CD14-positive monocyte (primary cell): ENCODE data around the gene ABCB9. TPM values are rescaled to one million over a fixed set of nuclear protein-coding genes. Genes with fewer than 3 reads are reported as not detected.
A peak's percentile ranks its signal among the peaks of the same experiment; 100 is the strongest.

ENCODE experiments used
- DNase-seq, 3 donors: peaks; one replicate each; pipeline ENCODE4 v3.0.0-alpha.2; 2011 to 2022
- H2AFZ ChIP-seq: 2 replicates; pipeline ENCODE4 v1.6.0; 2012; ENCODE audit warnings: mild to moderate bottlenecking, low read depth, low read length, inconsistent platforms; ENCODE audit not compliant: insufficient read depth, poor library complexity, severe bottlenecking
- H3K27ac ChIP-seq, 2 donors: 1 replicate in 1 of 2; 2 replicates in 1 of 2; pipeline ENCODE4 v1.5.1; 2012 to 2013; ENCODE audit warnings: low read length in 2 of 2, control low read depth in 1 of 2, inconsistent platforms in 1 of 2, low read depth in 1 of 2, mild to moderate bottlenecking in 1 of 2
- H3K27me3 ChIP-seq, 2 donors: one replicate each; pipeline versions ENCODE4 v1.6.0 to v1.6.1; 2011 to 2013; ENCODE audit warnings: low read length in 2 of 2; ENCODE audit not compliant: control insufficient read depth in 2 of 2, insufficient read depth in 2 of 2
- H3K36me3 ChIP-seq, 2 donors: replicated peaks in 1 of 2; 1 replicate in 1 of 2; 2 replicates in 1 of 2; pipeline versions ENCODE4 v1.5.1 to v1.6.1; 2012 to 2013; ENCODE audit warnings: low read length in 2 of 2, control low read depth in 1 of 2, inconsistent platforms in 1 of 2, mild to moderate bottlenecking in 1 of 2; ENCODE audit not compliant: insufficient read depth in 2 of 2, control insufficient read depth in 1 of 2
- H3K4me1 ChIP-seq, 2 donors: 1 replicate in 1 of 2; 2 replicates in 1 of 2; pipeline versions ENCODE4 v1.5.1 to v1.6.1; 2012 to 2013; ENCODE audit warnings: low read length in 2 of 2, control low read depth in 1 of 2, inconsistent platforms in 1 of 2, mild to moderate bottlenecking in 1 of 2, moderate library complexity in 1 of 2; ENCODE audit not compliant: insufficient read depth in 2 of 2, control insufficient read depth in 1 of 2
- H3K4me2 ChIP-seq: replicated peaks from 2 replicates; pipeline ENCODE3; 2012; ENCODE audit warnings: low read length, moderate library complexity, mild to moderate bottlenecking; ENCODE audit not compliant: poor library complexity, severe bottlenecking; ENCODE audit errors: extremely low read depth
- H3K4me3 ChIP-seq, 3 experiments: fragments of 200-600 bp in 1 of 3; sonication (generic) in 1 of 3; replicated peaks in 1 of 3; 1 replicate in 2 of 3; 2 replicates in 1 of 3; pipeline ENCODE4 v1.5.1; 2011 to 2013; ENCODE audit warnings: low read length in 3 of 3, mild to moderate bottlenecking in 3 of 3, control low read depth in 2 of 3, low read depth in 2 of 3, inconsistent platforms in 1 of 3, moderate library complexity in 1 of 3
- H3K79me2 ChIP-seq: 2 replicates; pipeline ENCODE4 v1.6.0; 2012; ENCODE audit warnings: mild to moderate bottlenecking, control low read depth, inconsistent platforms, low read length, moderate library complexity; ENCODE audit not compliant: insufficient read depth
- H3K9ac ChIP-seq: 2 replicates; pipeline ENCODE4 v1.6.0; 2017; ENCODE audit warnings: low read length, mild to moderate bottlenecking; ENCODE audit not compliant: insufficient read depth, poor library complexity, severe bottlenecking
- H3K9me3 ChIP-seq, 2 donors: replicated peaks in 1 of 2; 1 replicate in 1 of 2; 2 replicates in 1 of 2; pipeline versions ENCODE4 v1.5.1 to v1.6.1; 2012 to 2013; ENCODE audit warnings: low read length in 2 of 2, control low read depth in 1 of 2; ENCODE audit not compliant: control insufficient read depth in 1 of 2, insufficient read depth in 1 of 2
- H4K20me1 ChIP-seq: 2 replicates; pipeline ENCODE4 v1.6.0; 2012; ENCODE audit warnings: mild to moderate bottlenecking, low read length, control low read depth, moderate library complexity; ENCODE audit not compliant: insufficient read depth
- H3K27ac Mint-ChIP-seq, 7 donors: one replicate each; pipeline ENCODE4 v1.8.0; 2020; ENCODE audit warnings: mild to moderate bottlenecking in 7 of 7, mixed read lengths in 7 of 7, moderate library complexity in 6 of 7, inconsistent platforms in 2 of 7
- H3K27me3 Mint-ChIP-seq, 3 donors: one replicate each; pipeline ENCODE4 v1.8.0; 2021 to 2022; ENCODE audit warnings: low read depth in 3 of 3, mild to moderate bottlenecking in 3 of 3, mixed read lengths in 3 of 3, moderate library complexity in 3 of 3, inconsistent platforms in 1 of 3
- H3K36me3 Mint-ChIP-seq, 2 donors: one replicate each; pipeline ENCODE4 v1.8.0; 2020; ENCODE audit warnings: mixed read lengths in 2 of 2, inconsistent platforms in 1 of 2, mild to moderate bottlenecking in 1 of 2
- H3K4me1 Mint-ChIP-seq: one replicate; pipeline ENCODE4 v1.8.0; 2020; ENCODE audit warnings: mild to moderate bottlenecking, mixed read lengths
- H3K4me3 Mint-ChIP-seq, 2 donors: one replicate each; pipeline ENCODE4 v1.8.0; 2020; ENCODE audit warnings: mild to moderate bottlenecking in 2 of 2, mixed read lengths in 2 of 2, moderate library complexity in 1 of 2
- H3K9me3 Mint-ChIP-seq, 7 donors: one replicate each; pipeline ENCODE4 v1.8.0; 2020 to 2022; ENCODE audit warnings: mixed read lengths in 7 of 7, mild to moderate bottlenecking in 6 of 7, moderate library complexity in 6 of 7, inconsistent platforms in 2 of 7
- CTCF ChIP-seq: fragments of 200-600 bp; IDR thresholded peaks from one replicate; pipeline ENCODE4 v1.8.0; 2022; ENCODE audit warnings: antibody characterized with exemption, mild to moderate bottlenecking
- WGBS: methylation state at CpG from one replicate; pipeline ENCODE4 v1.1.5; 2013; ENCODE audit warnings: missing lambda C conversion rate; ENCODE audit not compliant: insufficient coverage; 5-methylcytosine and 5-hydroxymethylcytosine counted together
- intact Hi-C, 2 donors: fragments of 100-400 bp; cut with micrococcal nuclease; formaldehyde crosslinking; loops; one replicate each; pipeline versions ENCODE4 v1.15.0 to v1.15.1; 2023
- polyA plus RNA-seq, 3 donors: library from polyadenylated mRNA; depleted of rRNA in 1 of 3; unstranded in 2 of 3; stranded (reverse) in 1 of 3; fragments of 300-500 nt in 2 of 3; fragments of >200 nt in 1 of 3; fragmentation: Illumina TruSeq in 2 of 3; gene quantifications; 1 replicate in 2 of 3; 2 replicates in 1 of 3; pipeline ENCODE4 v1.2.3, GENCODE V29; 2012 to 2021

ABCB9 gene
- polyA plus RNA-seq, 3 donors: 0.14 to 1.2 (median 0.22) TPM

GRCh38 chr12:122995503-122996187 is 29.4 kb upstream of the ABCB9 start:
- H3K79me2 ChIP-seq: no peaks in the 10 kb centered on the region
- H3K4me1 ChIP-seq: no peaks in the 10 kb centered on the region
- no peaks in the 10 kb centered on the region for H3K36me3 ChIP-seq
- H3K4me2 ChIP-seq: no peak overlapping the region
- H3K36me3 Mint-ChIP-seq: no peaks in the 10 kb centered on the region
- H3K4me3 Mint-ChIP-seq: no peak overlapping the region
- DNase-seq: no peak
- no peaks in the 10 kb centered on the region for H3K27me3 ChIP-seq
- H3K4me1 Mint-ChIP-seq: no peaks in the 10 kb centered on the region
- H3K27me3 Mint-ChIP-seq: peaks cover 0 to 7% (median 2%) of the 10 kb centered on the region in 3 donors
- intact Hi-C loops: no loop called here
- no peak overlapping the region for H3K9ac ChIP-seq
- no peak overlapping the region for H3K27ac Mint-ChIP-seq
- no peak overlapping the region for H3K4me3 ChIP-seq
- no peaks in the 10 kb centered on the region for H3K9me3 ChIP-seq
- H3K27ac ChIP-seq: no peak overlapping the region
- H3K9me3 Mint-ChIP-seq: no peaks in the 10 kb centered on the region
- TF ChIP-seq CTCF: no peak
- H2AFZ ChIP-seq: no peak overlapping the region
- no peaks in the 10 kb centered on the region for H4K20me1 ChIP-seq
- WGBS: 99% methylated on average over 15 of the region's 20 CpGs

GRCh38 chr12:122994781-122995502 is 28.7 kb upstream of the ABCB9 start:
- Histone ChIP-seq H3K9ac (no peak overlapping the region), H2AFZ (no peak overlapping the region), H3K27ac (no peak overlapping the region), H4K20me1 (no peaks in the 10 kb centered on the region), H3K36me3 (no peaks in the 10 kb centered on the region), H3K4me3 (no peak overlapping the region), H3K79me2 (no peaks in the 10 kb centered on the region), H3K4me1 (no peaks in the 10 kb centered on the region), H3K4me2 (no peak overlapping the region), H3K27me3 (no peaks in the 10 kb centered on the region), H3K9me3 (no peaks in the 10 kb centered on the region)
- intact Hi-C loops: no loop called here
- WGBS: 93% methylated on average over 12 of the region's 13 CpGs
- no peak overlapping the region for H3K4me3 Mint-ChIP-seq
- H3K4me1 Mint-ChIP-seq: no peaks in the 10 kb centered on the region
- peak overlapping the region in 1 of 7 donors; percentile 33 for H3K27ac Mint-ChIP-seq
- peaks cover 0 to 2% (median 2%) of the 10 kb centered on the region in 3 donors for H3K27me3 Mint-ChIP-seq
- DNase-seq: no peak
- TF ChIP-seq CTCF: no peak
- H3K9me3 Mint-ChIP-seq: no peaks in the 10 kb centered on the region
- H3K36me3 Mint-ChIP-seq: no peaks in the 10 kb centered on the region
